ENCODE results near the gene KCTD1.

The KCTD1 gene

GRCh38 chr18:26536664-26537063 lies 11.7 kb downstream of the KCTD1 start:
- Mint-ChIP-seq H3K27me3 (no peaks in the 10 kb centered on the region), H3K27ac (no peak overlapping the region), H3K4me1 (peaks cover 3% of the 10 kb centered on the region)

GRCh38 chr18:26536032-26536431 lies 12.3 kb downstream of the KCTD1 start:
- Mint-ChIP-seq H3K27ac (no peak overlapping the region), H3K9me3 (no peaks in the 10 kb centered on the region), H3K36me3 (no peaks in the 10 kb centered on the region), H3K4me1 (no peaks in the 10 kb centered on the region), H3K4me3 (no peak overlapping the region), H3K27me3 (no peaks in the 10 kb centered on the region)

More at GRCh38 chr18:26536664-26537063, 11.7 kb downstream of the KCTD1 start:
- Mint-ChIP-seq H3K9me3 (no peaks in the 10 kb centered on the region), H3K4me3 (no peak overlapping the region), H3K36me3 (peaks cover 3% of the 10 kb centered on the region)

- H3K4me3 Mint-ChIP-seq: no peak overlapping the region
- no peaks in the 10 kb centered on the region for H3K4me1 Mint-ChIP-seq
- H3K9me3 Mint-ChIP-seq: no peaks in the 10 kb centered on the region
- no peaks in the 10 kb centered on the region for H3K27me3 Mint-ChIP-seq
- H3K36me3 Mint-ChIP-seq: no peaks in the 10 kb centered on the region
- H3K27ac Mint-ChIP-seq: no peak overlapping the region
These were observed 12.7 kb downstream of the KCTD1 start for GRCh38 chr18:26535630-26536029.

- Mint-ChIP-seq H3K27me3 (no peaks in the 10 kb centered on the region), H3K4me3 (no peak overlapping the region), H3K4me1 (no peaks in the 10 kb centered on the region), H3K9me3 (no peaks in the 10 kb centered on the region), H3K36me3 (no peaks in the 10 kb centered on the region), H3K27ac (no peak overlapping the region)
These were observed 15.7 kb downstream of the KCTD1 start for GRCh38 chr18:26532367-26533340.

- Mint-ChIP-seq H3K27ac (no peak overlapping the region), H3K27me3 (no peaks in the 10 kb centered on the region), H3K4me1 (no peaks in the 10 kb centered on the region), H3K4me3 (no peak overlapping the region), H3K9me3 (no peaks in the 10 kb centered on the region), H3K36me3 (no peaks in the 10 kb centered on the region)
These were observed 16.6 kb downstream of the KCTD1 start for GRCh38 chr18:26531605-26532298.

- Mint-ChIP-seq H3K4me3 (no peak overlapping the region), H3K27ac (no peak overlapping the region), H3K4me1 (no peaks in the 10 kb centered on the region), H3K27me3 (no peaks in the 10 kb centered on the region), H3K9me3 (no peaks in the 10 kb centered on the region), H3K36me3 (no peaks in the 10 kb centered on the region)
These were observed 21.5 kb downstream of the KCTD1 start for GRCh38 chr18:26526966-26527234.

- H3K9me3 Mint-ChIP-seq: no peaks in the 10 kb centered on the region
- no peaks in the 10 kb centered on the region for H3K27me3 Mint-ChIP-seq
- no peak overlapping the region for H3K4me3 Mint-ChIP-seq
- no peaks in the 10 kb centered on the region for H3K36me3 Mint-ChIP-seq
- no peak overlapping the region for H3K27ac Mint-ChIP-seq
- H3K4me1 Mint-ChIP-seq: no peaks in the 10 kb centered on the region
These were observed 22.0 kb downstream of the KCTD1 start for GRCh38 chr18:26526128-26526965.

- Mint-ChIP-seq H3K27me3 (no peaks in the 10 kb centered on the region), H3K4me1 (no peaks in the 10 kb centered on the region), H3K9me3 (no peaks in the 10 kb centered on the region), H3K27ac (no peak overlapping the region), H3K4me3 (no peak overlapping the region), H3K36me3 (no peaks in the 10 kb centered on the region)
These were observed 23.6 kb downstream of the KCTD1 start for GRCh38 chr18:26524504-26525351.

GRCh38 chr18:26524002-26524401 lies 24.4 kb downstream of the KCTD1 start:
- no peaks in the 10 kb centered on the region for H3K36me3 Mint-ChIP-seq
- H3K9me3 Mint-ChIP-seq: no peaks in the 10 kb centered on the region
- H3K27me3 Mint-ChIP-seq: no peaks in the 10 kb centered on the region
- no peaks in the 10 kb centered on the region for H3K4me1 Mint-ChIP-seq
- no peak overlapping the region for H3K4me3 Mint-ChIP-seq
- H3K27ac Mint-ChIP-seq: no peak overlapping the region

GRCh38 chr18:26521617-26522016 lies 26.7 kb downstream of the KCTD1 start:
- no peak overlapping the region for H3K4me3 Mint-ChIP-seq
- H3K4me1 Mint-ChIP-seq: no peaks in the 10 kb centered on the region
- no peaks in the 10 kb centered on the region for H3K36me3 Mint-ChIP-seq
- no peaks in the 10 kb centered on the region for H3K9me3 Mint-ChIP-seq
- H3K27me3 Mint-ChIP-seq: no peaks in the 10 kb centered on the region
- H3K27ac Mint-ChIP-seq: no peak overlapping the region

GRCh38 chr18:26520974-26521373 lies 27.4 kb downstream of the KCTD1 start:
- Mint-ChIP-seq H3K4me1 (no peaks in the 10 kb centered on the region), H3K27me3 (no peaks in the 10 kb centered on the region), H3K9me3 (no peaks in the 10 kb centered on the region), H3K4me3 (no peak overlapping the region), H3K36me3 (no peaks in the 10 kb centered on the region), H3K27ac (no peak overlapping the region)

- no peaks in the 10 kb centered on the region for H3K27me3 Mint-ChIP-seq
- no peak overlapping the region for H3K4me3 Mint-ChIP-seq
- H3K36me3 Mint-ChIP-seq: no peaks in the 10 kb centered on the region
- H3K27ac Mint-ChIP-seq: no peak overlapping the region
- H3K4me1 Mint-ChIP-seq: no peaks in the 10 kb centered on the region
- no peaks in the 10 kb centered on the region for H3K9me3 Mint-ChIP-seq
These were observed 29.2 kb downstream of the KCTD1 start for GRCh38 chr18:26519114-26519513.

- Mint-ChIP-seq H3K27ac (no peak overlapping the region), H3K4me3 (no peak overlapping the region), H3K9me3 (no peaks in the 10 kb centered on the region), H3K27me3 (no peaks in the 10 kb centered on the region), H3K36me3 (no peaks in the 10 kb centered on the region), H3K4me1 (no peaks in the 10 kb centered on the region)
These were observed 31.4 kb downstream of the KCTD1 start for GRCh38 chr18:26516964-26517363.

- Mint-ChIP-seq H3K27ac (no peak overlapping the region), H3K36me3 (no peaks in the 10 kb centered on the region), H3K27me3 (no peaks in the 10 kb centered on the region), H3K9me3 (no peaks in the 10 kb centered on the region), H3K4me1 (no peaks in the 10 kb centered on the region), H3K4me3 (no peak overlapping the region)
These were observed 32.5 kb downstream of the KCTD1 start for GRCh38 chr18:26515643-26516487.

All from activated naive CD4-positive, alpha-beta T cell treated with anti-CD3 and anti-CD28 coated beads, Interleukin-2, amount 50 U/mL, for 24 hours (primary cell).